COLO668 (cell line): ENCODE measurements around the gene COPG1.
A peak's percentile ranks its signal among the peaks of the same experiment; 100 is the strongest.

Experiments
- DNase-seq: peaks from one replicate; lab custom pipeline; 2025; ENCODE audit not compliant: unreplicated experiment; lab: John Stamatoyannopoulos, UW

Gene COPG1

DNA sequence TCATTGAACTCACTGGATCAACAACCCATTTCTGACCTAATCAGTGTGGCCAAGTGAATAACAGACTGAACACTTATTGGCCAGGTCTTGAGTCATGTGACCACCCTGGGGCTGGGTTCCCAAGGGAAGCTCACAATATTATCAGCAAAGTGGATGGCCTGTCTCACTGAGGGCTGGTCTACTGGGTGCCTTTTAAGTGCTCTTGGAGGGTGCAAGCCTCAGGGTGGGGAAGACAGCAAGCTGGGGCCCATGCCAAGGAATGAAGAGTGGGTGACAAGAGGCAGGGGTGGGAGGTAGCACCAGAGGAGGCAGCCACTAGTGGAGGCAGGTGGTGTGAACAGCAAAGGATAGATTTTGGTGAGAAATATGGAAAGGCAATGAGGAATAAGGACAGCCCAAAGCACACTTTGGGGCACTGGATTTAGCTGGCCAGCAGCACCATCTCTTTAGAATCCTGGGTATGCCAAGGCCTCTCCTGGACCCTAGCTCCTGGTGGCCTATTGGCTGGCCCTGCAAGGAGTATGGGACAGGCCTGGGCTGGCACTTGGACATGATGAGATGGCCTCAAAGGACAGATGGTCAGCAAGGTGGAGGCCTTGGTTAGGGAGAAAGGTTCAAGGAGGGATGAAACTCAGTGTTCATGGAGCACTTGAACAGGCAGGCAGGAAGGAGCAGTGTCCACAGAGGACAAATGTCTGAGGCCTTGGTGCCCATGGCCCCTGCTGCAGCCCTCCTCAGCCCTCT lies 63.4 kb downstream of the COPG1 start:
- no peak for DNase-seq

DNA sequence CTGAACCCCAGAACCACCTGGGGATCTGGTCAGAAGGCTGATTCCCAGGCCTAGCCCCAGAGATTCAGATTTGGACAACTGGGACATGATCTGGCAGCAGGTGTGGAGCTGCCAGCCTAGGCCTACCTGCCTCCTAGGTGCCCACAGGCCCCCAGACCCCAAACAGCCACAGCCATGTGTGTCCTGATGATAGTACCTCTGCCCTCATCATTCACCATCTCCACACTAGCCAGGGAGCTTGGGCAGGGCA lies 63.9 kb downstream of the COPG1 start:
- DNase-seq: no peak

DNA sequence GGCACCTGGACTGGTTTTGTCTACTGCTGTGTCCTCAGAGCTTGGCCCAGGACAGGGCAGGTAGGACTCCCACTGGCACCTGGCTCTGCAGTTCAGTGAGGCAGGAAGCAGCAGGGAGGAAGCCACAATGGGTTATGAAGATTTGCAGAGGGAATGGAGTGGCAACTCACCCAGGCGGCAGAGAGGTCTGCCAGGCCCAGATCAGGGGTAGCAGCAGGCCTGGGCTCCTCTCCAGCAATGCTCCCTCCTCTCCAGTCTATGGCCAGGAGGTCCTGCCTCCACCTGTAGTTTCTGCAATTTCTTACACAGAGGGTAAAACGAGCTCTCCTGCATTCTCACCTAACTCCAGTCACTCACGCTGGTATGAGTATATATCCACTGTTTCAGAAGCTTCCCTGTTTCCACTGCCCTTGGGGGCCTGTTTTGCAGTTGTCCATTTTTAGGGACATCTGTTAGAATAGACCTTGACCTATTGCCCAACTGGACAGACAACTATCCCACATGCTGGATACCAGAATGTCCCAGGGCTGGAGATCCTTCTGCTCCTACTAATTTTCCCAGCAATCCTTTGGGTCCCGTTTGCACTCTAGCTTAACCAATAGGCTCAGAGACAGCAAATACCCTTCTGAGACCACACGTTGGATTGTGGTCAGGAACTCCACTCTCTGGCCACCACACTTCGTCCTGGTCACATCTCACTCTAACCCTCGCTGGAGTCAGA lies 64.4 kb downstream of the COPG1 start:
- DNase-seq: no peak

DNA sequence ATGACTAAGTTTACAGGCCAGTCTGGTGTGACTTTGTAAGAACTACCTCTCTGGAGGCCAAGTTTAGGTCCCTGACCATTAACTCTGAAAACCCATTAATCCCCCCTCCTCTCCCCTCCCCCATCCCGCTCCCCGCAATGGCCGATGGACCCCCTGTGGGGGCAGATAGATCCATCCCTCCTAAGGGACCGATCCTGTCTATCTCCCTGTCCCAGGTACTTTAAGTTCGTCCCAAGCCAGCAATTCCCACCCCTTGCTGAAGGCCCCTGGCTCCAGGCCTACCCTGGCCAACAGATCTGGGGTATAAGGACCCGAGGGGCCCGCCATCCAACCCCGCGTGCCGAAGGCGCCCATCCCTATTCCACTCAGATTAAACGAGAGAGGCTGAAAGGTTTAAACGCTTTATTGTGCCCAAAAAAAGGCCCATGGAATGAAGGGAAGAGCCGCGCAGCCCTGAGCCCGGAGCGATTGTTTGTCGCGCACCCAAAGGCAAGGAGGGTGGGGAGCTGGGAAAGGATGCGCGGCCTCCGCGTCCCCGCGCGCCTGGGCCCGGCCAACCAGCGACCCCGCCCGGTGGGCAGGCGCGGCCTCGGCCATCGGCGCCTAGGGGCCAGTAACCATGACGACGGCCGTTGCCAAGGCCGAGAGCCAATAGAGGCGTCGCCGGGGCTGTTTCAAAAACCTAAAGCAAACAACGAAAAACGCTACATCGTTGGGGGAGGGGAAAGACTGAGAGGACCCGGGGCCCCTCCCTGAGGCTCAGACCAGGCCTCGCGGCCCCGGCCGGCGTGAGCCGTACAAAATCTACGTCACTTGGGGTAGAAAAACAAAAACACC lies 65.2 kb downstream of the COPG1 start:
- DNase-seq: peak; percentile 89

DNA sequence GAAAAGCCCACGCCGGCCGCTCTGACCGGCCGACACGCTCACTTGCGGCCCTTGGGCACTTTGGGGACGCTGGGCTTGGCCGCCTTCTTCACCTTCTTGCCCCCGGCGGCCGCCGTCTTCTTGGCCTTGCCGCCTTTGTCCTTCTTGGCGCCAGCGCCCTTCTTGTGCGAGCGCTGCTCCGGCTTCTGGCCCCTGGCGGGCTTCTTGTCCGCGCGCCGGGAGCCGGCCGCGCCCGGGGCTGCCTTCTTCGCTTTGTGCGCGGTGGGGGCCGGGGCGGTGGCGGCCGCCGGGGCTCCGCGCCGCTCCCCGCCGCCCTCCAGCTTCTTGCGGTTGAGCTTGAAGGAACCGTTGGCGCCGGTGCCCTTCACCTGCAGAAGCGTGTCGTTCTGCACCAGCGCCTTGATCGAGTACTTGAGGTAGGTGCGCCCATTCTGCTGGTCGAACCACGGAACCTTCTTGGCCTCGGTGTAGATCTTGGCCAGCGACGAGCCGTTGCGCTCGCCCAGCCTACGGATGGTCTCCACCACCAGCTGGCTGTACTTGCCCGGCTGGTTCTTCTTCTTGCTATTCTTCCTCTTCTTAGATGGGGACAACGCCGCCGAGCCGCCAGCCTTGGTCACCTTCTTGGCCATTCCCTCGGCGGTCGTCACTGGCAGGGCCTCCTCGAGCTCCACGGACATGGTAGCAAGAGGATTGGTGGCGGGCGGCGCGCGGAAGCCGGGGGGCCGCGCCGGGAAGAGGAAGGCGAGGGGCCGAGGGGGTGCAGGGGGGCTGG lies 66.0 kb downstream of the COPG1 start:
- peak; percentile 41 for DNase-seq

DNA sequence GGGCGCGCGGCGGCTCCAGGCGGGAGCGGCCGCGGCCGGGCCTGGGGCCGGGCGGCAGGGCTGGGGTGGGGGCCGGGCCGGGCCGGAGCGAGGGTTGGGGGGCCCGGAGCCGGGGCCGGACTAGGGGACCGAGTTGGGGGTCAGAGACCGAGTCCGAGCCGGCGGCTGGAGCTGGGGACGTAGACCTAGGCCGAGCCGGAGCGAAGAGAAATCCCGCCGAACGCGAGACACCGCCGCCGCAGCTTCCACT lies 66.5 kb downstream of the COPG1 start:
- no peak for DNase-seq

DNA sequence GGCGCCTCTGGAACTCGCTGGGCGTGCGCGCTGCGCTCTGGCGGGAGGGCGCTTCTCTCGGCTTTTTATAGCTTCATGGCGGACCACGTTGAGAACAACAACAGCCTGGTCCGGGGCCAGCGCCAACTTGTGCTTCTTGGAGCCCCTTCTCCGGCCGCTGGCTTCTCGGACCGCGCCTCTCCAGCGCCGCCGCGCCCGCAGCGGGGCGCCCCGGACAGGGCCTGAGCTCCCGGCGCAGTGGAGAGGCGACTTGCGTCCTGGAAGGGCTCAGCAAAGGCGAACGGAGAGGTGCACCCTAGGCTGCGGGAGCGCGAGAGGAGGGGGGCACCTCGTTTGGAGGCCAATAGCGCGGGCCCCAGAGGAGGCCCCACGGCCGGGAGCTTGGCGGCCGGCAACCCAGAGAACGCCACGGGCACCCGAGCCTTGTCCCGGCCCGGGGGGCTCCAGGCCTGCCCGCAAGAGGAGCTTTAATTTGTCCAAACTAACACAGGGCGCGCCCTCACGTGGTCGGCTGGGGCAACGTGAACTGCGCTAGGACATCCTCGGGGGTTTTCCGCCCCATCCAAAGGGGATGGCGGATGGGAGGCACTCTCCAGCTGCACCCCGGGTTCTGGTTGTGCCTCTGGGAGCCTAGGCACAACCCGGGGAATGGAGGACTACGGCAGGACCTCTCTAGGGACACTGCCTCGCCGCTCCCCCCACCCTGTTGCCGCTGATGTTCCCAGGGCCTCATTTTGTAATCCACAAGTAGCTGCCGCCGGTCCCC lies 67.0 kb downstream of the COPG1 start:
- DNase-seq: peak; percentile 86

DNA sequence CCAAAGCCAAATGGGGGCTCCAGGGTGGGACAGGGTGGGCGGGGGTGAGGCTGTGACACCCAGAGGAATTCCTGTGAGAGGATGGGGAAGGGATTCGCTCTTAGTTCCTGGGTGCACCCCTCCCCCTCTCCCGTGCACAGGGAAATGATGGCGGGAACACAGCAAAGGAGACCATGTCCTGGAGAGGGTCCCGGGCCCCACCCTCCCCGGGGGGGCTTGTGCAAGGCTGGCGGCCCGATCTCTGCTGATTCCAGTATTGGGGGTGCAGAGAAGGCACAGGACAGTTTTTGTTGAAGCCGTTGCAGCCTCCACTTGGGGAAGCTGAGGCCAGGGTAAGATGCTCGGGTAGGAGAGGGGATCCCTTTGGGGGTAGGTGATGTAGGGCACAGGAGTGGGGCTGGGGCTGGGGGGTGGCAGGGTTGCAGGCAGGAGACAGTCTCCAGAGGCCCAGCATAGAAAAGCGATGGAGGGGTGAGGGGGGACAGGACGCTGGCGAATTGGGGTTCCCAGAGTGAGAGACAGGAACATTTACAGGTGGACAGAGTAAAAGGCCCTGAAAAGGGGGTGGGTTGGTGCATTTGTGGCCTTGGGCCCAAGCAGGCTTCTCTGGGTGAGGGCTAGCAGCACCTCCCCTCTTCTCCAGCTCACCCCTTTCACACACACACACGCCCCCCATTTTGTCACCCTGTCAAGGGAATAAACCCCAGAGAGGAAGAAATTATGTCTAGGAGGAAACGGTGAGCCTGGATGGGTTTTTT lies 67.8 kb downstream of the COPG1 start:
- no peak for DNase-seq

DNA sequence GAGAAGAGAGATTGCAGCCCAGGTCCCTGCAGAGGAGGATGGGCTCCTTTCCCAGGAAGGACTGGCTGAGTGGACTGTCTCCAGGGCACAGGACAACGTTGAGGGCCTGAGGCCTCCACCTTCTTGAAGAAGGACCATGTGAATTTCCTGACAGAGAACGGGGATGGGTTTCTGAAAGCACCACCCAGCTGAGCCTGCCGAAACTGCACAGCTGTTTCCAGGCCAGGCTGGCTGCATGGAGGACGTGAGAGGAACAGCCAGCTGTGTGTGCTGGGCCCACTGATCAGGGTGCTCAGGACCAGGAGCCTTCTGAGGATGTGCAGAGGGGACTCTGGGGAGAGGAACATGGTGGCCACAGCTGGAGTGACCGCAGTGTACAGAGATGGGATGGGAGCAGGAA lies 68.4 kb downstream of the COPG1 start:
- DNase-seq: no peak

DNA sequence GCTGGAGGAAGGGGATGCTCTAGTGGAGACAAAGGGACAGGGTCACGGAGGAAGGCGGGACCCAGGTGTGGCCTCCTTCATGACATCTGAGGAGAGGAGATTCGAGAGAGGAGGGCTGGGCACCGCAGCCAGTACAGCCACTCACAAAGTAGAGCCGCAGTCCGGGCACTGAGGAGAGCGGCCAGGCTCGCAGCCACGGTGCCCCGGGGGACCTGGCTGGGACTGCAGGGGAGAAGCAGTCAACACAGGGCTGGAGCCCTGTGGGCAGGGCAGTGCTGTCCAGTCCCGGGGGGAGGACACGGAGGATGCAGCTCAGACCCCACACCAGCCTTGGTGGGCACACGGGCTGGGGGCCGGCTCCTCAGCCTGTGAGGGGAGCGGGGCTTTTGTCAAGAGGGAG lies 69.5 kb downstream of the COPG1 start:
- no peak for DNase-seq

DNA sequence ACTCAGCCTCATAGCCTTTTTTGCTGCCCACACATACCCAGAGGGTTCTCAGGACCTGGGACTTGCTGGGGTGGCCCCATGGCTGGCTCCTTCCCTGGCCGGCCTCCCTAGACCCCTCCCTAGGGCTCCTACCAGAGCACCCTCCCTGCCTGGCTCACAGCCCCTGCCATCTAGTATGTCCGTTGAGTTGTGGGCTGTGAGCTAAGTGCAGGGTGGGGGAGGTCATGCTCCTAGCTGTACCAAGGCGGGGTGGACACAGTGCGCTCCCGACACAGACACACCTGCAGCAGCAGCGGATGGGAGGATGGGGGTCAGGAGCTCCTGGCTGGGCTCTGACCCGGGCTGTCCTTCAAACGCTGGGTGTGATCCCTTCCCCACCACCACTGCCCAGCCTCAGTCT lies 70.9 kb downstream of the COPG1 start:
- no peak for DNase-seq

DNA sequence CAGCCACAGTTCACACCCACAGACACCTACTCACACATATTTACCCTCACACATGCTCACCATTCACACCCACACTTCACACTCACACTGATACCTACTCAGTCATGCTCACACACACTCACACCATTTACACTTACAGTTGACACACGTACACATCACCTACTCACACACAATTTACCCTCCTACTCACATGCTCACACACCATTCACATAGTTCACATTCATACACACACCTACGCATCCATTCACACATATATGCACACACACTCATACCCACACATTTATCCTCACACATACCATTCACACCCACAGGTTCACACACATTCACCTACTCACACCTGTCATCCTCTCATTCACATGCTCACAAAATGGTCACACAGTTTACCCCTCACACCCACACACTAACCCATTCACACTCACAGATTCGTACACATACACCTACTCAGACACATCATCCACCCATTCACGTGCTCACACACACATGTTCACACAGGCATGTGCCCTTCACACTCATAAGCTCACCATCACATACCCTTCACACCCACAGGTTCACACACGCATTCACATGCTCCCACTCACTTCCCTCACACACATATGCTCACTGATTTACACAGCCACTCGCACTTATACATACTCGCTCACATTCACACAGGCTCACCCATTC lies 71.5 kb downstream of the COPG1 start:
- DNase-seq: no peak

DNA sequence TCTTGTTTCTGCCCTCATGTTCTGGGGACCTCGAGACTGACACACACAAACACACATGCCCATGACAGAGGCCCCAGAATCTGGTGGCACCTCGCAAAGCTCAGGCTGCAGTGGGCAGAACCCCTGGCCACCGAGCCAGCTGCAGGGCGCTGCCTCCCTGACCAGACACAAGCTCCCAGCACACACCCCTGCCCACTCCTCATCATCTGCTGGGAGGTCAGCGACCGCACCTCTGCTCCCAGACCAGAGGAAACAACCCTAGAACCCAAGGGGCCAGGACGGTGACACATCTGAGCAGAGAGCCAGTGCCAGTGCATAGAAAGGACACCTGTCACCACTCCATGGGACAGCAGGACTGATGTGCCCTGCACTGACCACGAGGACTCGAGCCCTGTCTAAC lies 72.5 kb downstream of the COPG1 start:
- DNase-seq: no peak

DNA sequence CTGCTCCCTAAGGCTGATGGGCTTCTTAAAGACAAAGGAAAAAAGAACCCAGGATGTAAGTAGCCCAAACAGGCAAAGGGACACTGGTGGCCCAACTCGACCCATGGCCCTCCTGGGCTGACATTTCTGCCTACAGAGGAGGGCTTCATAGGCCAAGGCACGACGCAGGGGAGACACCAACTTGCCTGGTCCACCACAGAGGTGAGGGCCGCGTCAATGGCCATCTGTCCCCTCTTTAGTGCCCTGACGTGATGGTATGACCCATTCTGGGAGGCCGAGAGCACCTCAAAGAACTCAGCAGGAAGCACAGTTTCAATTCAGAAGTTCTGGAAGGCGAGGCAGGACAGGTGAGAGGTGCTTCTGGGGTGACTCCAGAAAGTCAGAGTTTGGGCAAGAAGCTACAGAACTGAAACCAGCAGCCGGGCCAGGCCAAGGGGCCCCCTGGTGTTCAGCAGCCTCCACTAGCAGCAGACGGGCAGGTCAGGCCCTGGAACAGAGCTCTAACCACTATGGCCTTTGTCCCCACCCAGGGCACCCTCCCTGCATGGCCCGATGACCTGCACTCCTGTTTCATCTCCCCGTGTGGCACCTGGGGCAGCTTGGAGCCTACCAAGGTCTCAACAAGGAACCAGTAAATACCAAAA lies 74.4 kb downstream of the COPG1 start:
- DNase-seq: no peak

DNA sequence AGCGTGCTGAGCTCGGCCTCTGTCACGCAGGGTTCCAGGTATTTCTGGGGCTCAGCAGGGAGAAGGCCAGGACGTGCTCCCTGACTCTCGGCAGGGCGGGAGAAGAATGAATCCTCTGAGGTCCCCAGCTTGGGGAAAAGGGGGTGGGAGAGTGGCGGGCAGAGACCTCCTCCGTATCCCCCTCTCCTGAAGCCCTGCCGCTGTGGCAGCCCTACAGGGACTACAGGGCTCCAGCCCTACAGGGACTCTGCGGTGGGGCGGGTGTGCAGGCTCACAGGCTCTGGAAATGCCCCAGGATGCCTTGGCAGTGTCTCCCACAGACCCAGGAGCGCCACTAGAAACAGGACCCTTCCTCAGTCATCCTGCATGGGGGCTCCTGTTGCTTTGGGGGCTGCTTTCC lies 75.4 kb downstream of the COPG1 start:
- no peak for DNase-seq

DNA sequence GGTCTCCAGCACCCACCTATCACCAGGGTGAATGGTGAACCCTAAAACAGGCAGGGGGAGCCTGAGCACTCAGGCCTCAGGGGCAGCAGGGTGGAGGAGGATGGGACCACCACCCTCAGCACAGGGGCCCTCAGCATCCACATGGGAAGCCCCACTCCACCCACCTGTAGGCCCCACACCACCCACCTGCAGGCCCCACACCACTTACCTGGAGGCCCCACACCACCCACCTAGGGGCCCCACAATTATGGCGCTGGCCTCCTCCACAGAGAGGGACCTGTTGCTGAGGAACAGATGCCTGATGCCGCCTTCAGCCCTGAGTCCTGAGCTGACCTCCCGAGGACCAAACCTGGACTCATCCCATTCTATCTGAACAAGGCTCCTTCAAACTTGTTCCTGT lies 76.0 kb downstream of the COPG1 start:
- DNase-seq: no peak

DNA sequence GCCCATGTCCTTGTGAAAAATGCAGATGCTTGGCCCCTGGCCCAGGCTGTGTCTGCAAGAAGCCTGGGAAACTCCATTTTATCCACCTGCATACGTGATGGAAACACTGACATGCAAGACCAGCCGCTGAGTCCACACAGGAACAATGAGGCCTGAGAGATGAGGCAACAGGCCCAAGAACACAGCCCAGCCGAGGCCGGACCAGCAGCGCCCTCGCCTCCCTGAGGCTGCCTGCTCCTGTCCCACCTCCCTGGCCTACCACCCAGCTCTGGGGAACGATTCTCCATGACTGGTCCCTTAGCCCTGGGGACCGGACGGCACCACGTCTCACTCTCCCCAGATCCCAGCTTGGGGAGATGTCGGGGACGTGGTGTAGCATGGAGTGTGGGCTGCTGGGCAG lies 76.7 kb downstream of the COPG1 start:
- DNase-seq: no peak

DNA sequence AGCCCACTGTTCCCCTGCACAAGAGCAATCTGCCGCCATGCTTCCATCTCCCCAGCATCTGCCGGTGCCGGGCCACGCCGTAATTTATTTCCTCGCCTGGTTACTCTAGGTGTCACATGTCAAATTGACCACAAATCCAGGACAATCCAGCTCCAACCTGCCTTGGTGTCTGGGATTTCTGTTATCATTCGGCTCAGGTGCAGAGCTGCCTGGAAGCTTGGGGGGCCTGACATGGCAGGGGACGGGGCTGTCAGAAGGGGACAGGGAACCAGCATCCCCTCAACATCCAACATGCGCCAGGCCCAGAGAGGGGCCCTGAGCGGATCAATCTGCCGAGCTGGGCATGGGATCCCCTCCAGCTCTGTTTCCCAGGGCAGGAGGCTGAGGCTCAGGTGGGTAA lies 77.2 kb downstream of the COPG1 start:
- no peak for DNase-seq
